ENCODE data around the gene UPK1B. TPM values are rescaled to one million over a fixed set of nuclear protein-coding genes. Genes with fewer than 3 reads are reported as not detected.

UPK1B gene
- total RNA-seq, 1 donor from 2014 or later = 0.14 TPM

GRCh38 chr3:119225121-119225520 lies 51.7 kb downstream of the UPK1B start:
- H3K4me1 ChIP-seq (ENCODE audit: insufficient read depth, low read length) = no peaks in the 10 kb centered on the region
- H3K27ac ChIP-seq (ENCODE audit: low read depth, low read length) = no peak overlapping the region
- Mint-ChIP-seq H3K27me3 (ENCODE audit: low read depth, unreplicated experiment) (no peaks in the 10 kb centered on the region), H3K27ac (ENCODE audit: unreplicated experiment) (no peak overlapping the region), H3K4me1 (ENCODE audit: low read depth, unreplicated experiment) (peaks cover 2% of the 10 kb centered on the region), H3K9me3 (ENCODE audit: unreplicated experiment) (no peaks in the 10 kb centered on the region), H3K36me3 (ENCODE audit: low read depth, unreplicated experiment) (peaks cover 34% of the 10 kb centered on the region), H3K4me3 (ENCODE audit: unreplicated experiment) (no peak overlapping the region)
- H3K79me2 ChIP-seq (ENCODE audit: insufficient read depth, low read length) = no peaks in the 10 kb centered on the region
- no peak overlapping the region for H3K9ac ChIP-seq (ENCODE audit: low read length)
- H3K36me3 ChIP-seq (ENCODE audit: insufficient read depth, low read length) = peaks cover 20% of the 10 kb centered on the region
- FAIRE-seq (no peak), DNase-seq (ENCODE audit: low read depth) (no peak)
- H3K4me3 ChIP-seq (ENCODE audit: insufficient read depth, low read depth, low read length) = no peak overlapping the region
- H3K4me2 ChIP-seq (ENCODE audit: low read length) = no peak overlapping the region
- H4K20me1 ChIP-seq (ENCODE audit: insufficient read depth, low read length) = peaks cover 5% of the 10 kb centered on the region
- no peaks in the 10 kb centered on the region for H3K9me3 ChIP-seq (ENCODE audit: insufficient read depth, low read depth, low read length)
- no peaks in the 10 kb centered on the region for H3K27me3 ChIP-seq (ENCODE audit: insufficient read depth, low read length)
- H2AFZ ChIP-seq (ENCODE audit: low read depth, low read length) = no peak overlapping the region
- no peak for TF ChIP-seq EZH2 (IDR thresholded peaks at IDR 0.05; ENCODE audit: insufficient read depth, low read length)
- TF ChIP-seq, protein P1, sequence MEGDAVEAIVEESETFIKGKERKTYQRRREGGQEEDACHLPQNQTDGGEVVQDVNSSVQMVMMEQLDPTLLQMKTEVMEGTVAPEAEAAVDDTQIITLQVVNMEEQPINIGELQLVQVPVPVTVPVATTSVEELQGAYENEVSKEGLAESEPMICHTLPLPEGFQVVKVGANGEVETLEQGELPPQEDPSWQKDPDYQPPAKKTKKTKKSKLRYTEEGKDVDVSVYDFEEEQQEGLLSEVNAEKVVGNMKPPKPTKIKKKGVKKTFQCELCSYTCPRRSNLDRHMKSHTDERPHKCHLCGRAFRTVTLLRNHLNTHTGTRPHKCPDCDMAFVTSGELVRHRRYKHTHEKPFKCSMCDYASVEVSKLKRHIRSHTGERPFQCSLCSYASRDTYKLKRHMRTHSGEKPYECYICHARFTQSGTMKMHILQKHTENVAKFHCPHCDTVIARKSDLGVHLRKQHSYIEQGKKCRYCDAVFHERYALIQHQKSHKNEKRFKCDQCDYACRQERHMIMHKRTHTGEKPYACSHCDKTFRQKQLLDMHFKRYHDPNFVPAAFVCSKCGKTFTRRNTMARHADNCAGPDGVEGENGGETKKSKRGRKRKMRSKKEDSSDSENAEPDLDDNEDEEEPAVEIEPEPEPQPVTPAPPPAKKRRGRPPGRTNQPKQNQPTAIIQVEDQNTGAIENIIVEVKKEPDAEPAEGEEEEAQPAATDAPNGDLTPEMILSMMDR (IDR thresholded peaks at IDR 0.05; ENCODE audit: insufficient read depth, low read depth, low read length) = no peak

DNA sequence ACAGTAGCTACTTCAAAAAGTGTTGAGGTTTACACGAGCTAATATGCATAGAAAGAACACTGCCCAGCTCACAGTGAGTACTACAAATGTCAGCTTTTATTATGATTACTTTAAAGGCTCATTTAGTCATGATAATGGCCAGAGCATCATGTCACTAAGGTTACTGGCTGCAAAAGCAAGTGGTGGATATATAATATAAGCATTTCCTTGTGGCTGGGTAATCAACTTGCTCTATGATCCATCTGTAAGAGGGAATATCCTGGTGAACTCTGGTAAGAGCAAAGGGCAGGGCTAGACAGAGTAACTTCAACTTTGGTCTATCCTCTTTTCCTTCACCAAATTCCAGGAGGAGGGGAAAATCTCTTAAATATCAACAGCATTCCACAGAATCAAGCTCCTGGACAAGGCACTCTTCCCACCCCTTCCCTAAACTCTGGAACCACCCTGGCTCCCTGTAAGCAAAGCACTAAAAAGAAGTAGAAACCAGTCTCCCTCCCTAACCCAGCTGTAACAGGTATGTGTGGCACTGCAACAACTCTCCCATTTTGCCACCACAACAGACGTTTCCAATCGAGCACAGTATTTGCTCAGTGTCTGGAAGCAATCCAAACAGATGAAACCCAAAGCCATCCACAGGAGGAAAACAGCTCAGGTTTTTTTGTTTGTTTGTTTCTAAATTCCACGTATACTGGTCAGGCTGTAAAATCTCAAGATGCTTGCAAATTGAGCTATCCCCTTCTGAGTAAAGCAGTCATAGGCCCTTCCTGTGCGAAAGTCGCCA lies 53.9 kb downstream of the UPK1B start:
- H3K27ac Mint-ChIP-seq (ENCODE audit: unreplicated experiment) = no peak overlapping the region
- no peaks in the 10 kb centered on the region for H3K4me1 Mint-ChIP-seq (ENCODE audit: low read depth, unreplicated experiment)
- DNase-seq (ENCODE audit: low read depth) (no peak), FAIRE-seq (no peak)
- no peaks in the 10 kb centered on the region for H3K9me3 Mint-ChIP-seq (ENCODE audit: unreplicated experiment)
- Histone ChIP-seq H3K27me3 (ENCODE audit: insufficient read depth, low read length) (no peaks in the 10 kb centered on the region), H3K4me2 (ENCODE audit: low read length) (no peak overlapping the region), H4K20me1 (ENCODE audit: insufficient read depth, low read length) (peaks cover 5% of the 10 kb centered on the region), H3K9ac (ENCODE audit: low read length) (no peak overlapping the region), H3K4me3 (ENCODE audit: insufficient read depth, low read depth, low read length) (no peak overlapping the region), H3K4me1 (ENCODE audit: insufficient read depth, low read length) (no peaks in the 10 kb centered on the region), H3K27ac (ENCODE audit: low read depth, low read length) (no peak overlapping the region), H2AFZ (ENCODE audit: low read depth, low read length) (no peak overlapping the region), H3K9me3 (ENCODE audit: insufficient read depth, low read depth, low read length) (no peaks in the 10 kb centered on the region), H3K79me2 (ENCODE audit: insufficient read depth, low read length) (no peaks in the 10 kb centered on the region), H3K36me3 (ENCODE audit: insufficient read depth, low read length) (peaks cover 27% of the 10 kb centered on the region)
- TF ChIP-seq, protein P1 (IDR thresholded peaks at IDR 0.05; ENCODE audit: insufficient read depth, low read depth, low read length) = no peak
- no peak for TF ChIP-seq EZH2 (IDR thresholded peaks at IDR 0.05; ENCODE audit: insufficient read depth, low read length)
- H3K36me3 Mint-ChIP-seq (ENCODE audit: low read depth, unreplicated experiment) = peaks cover 25% of the 10 kb centered on the region
- H3K27me3 Mint-ChIP-seq (ENCODE audit: low read depth, unreplicated experiment) = no peaks in the 10 kb centered on the region
- H3K4me3 Mint-ChIP-seq (ENCODE audit: unreplicated experiment) = no peak overlapping the region

Data from astrocyte (in vitro differentiated cells and primary cell).